SKM-1 (cell line): ENCODE data around the gene PDE7B.
"Not testable (repeated sequence)": the region's sequence is repeated elsewhere in the genome, so short reads cannot be mapped to it uniquely, and the experiment has no call there.

Experiments
- DNase-seq: peaks from one replicate; lab custom pipeline; 2025; ENCODE audit not compliant: unreplicated experiment; lab: John Stamatoyannopoulos, UW

The PDE7B gene

GRCh38 chr6:136095986-136096385 is 244.5 kb downstream of the PDE7B start:
- no peak for DNase-seq

GRCh38 chr6:136102991-136103688 is 251.6 kb downstream of the PDE7B start:
- no peak for DNase-seq

- DNase-seq: no peak
Observed at GRCh38 chr6:136103763-136104311, 252.3 kb downstream of the PDE7B start.

- no peak for DNase-seq
Observed at GRCh38 chr6:136104556-136104955, 253.1 kb downstream of the PDE7B start.

GRCh38 chr6:136105797-136106196 is 254.3 kb downstream of the PDE7B start:
- not testable (repeated sequence) for DNase-seq

GRCh38 chr6:136108361-136108945 is 257.0 kb downstream of the PDE7B start:
- no peak for DNase-seq

GRCh38 chr6:136111831-136112230 is 260.3 kb downstream of the PDE7B start:
- DNase-seq: no peak

- DNase-seq: no peak
Observed at GRCh38 chr6:136112262-136112661, 260.8 kb downstream of the PDE7B start.

GRCh38 chr6:136113736-136114173 is 262.3 kb downstream of the PDE7B start:
- peak; percentile 54 for DNase-seq

GRCh38 chr6:136114661-136115060 is 263.2 kb downstream of the PDE7B start:
- no peak for DNase-seq

- no peak for DNase-seq
Observed at GRCh38 chr6:136115941-136116340, 264.4 kb downstream of the PDE7B start.

GRCh38 chr6:136117081-136117480 is 265.6 kb downstream of the PDE7B start:
- DNase-seq: no peak

- no peak for DNase-seq
Observed at GRCh38 chr6:136118787-136119186, 267.3 kb downstream of the PDE7B start.

GRCh38 chr6:136123468-136123867 is 272.0 kb downstream of the PDE7B start:
- no peak for DNase-seq

- DNase-seq: no peak
Observed at GRCh38 chr6:136125585-136125984, 274.1 kb downstream of the PDE7B start.

GRCh38 chr6:136127873-136128272 is 276.4 kb downstream of the PDE7B start:
- DNase-seq: no peak

- DNase-seq: peak; percentile 3
Observed at GRCh38 chr6:136129365-136129764, 277.9 kb downstream of the PDE7B start.

GRCh38 chr6:136134268-136134667 is 282.8 kb downstream of the PDE7B start:
- no peak for DNase-seq

- no peak for DNase-seq
Observed at GRCh38 chr6:136134751-136135150, 283.2 kb downstream of the PDE7B start.

GRCh38 chr6:136136274-136136673 is 284.8 kb downstream of the PDE7B start:
- DNase-seq: no peak

GRCh38 chr6:136137008-136137692 is 285.6 kb downstream of the PDE7B start:
- DNase-seq: no peak
